ENCODE results near the gene SLC25A47. TPM values are rescaled to one million over a fixed set of nuclear protein-coding genes. Genes with fewer than 3 reads are reported as not detected.

The SLC25A47 gene
- total and polyA plus RNA-seq, 9 of the 15 experiments (the other 6 are each of a cell fraction or from before 2014, with no cell fraction given), result 0.09 to 0.23 (median 0.22) TPM; not detected in 6

GRCh38 chr14:100285021-100285912, 37.9 kb upstream of the SLC25A47 start (continued):
- no peak for TF ChIP-seq ZNF212 (CRISPR knock-in tag; IDR thresholded peaks at IDR 0.05)
- TF ChIP-seq KLF1 (tag; IDR thresholded peaks at IDR 0.05), result peak; percentile 39; the same call in 1 of the 2 replicates
- no peak for TF ChIP-seq ETS2 (tag; IDR thresholded peaks at IDR 0.05; ENCODE audit: borderline replicate concordance, poor library complexity, severe bottlenecking)
- TF ChIP-seq CTBP1 (IDR thresholded peaks at IDR 0.05; ENCODE audit: borderline replicate concordance), result peak; percentile 55; the same call in 1 of the 2 replicates
- no peak for TF ChIP-seq ZNF277 (CRISPR knock-in tag; IDR thresholded peaks at IDR 0.05; ENCODE audit: borderline replicate concordance)
- no peak for TF ChIP-seq ZFPM2 (CRISPR knock-in tag; IDR thresholded peaks at IDR 0.05)
- TF ChIP-seq ADNP (tag; IDR thresholded peaks at IDR 0.05), result no peak
- no peak for TF ChIP-seq ZBTB11 (CRISPR knock-in tag; IDR thresholded peaks at IDR 0.05)
- no peak for TF ChIP-seq THAP12 (CRISPR knock-in tag; IDR thresholded peaks at IDR 0.05)
- TF ChIP-seq ZNF668 (CRISPR knock-in tag; IDR thresholded peaks at IDR 0.05), result no peak
- peak; percentile 51; the same call in 1 of the 2 replicates for TF ChIP-seq ETV5 (CRISPR knock-in tag; IDR thresholded peaks at IDR 0.05; ENCODE audit: low read depth)
- no peak for TF ChIP-seq GTF2F1 (IDR thresholded peaks at IDR 0.05; ENCODE audit: low read depth, low read length)
- no peak for TF ChIP-seq MEF2D (tag; conservative IDR thresholded peaks at IDR 0.05; ENCODE audit: low read depth)
- no peak for TF ChIP-seq CHD4 (IDR thresholded peaks at IDR 0.05; ENCODE audit: insufficient read depth, insufficient replicate concordance, low read depth, low read length, poor library complexity, severe bottlenecking)
- no peak for TF ChIP-seq MEF2A (IDR thresholded peaks at IDR 0.05; ENCODE audit: control insufficient read depth, low read depth, low read length)
- no peak for TF ChIP-seq LEF1 (IDR thresholded peaks at IDR 0.05)
- no peak for TF ChIP-seq ZNF644 (tag; IDR thresholded peaks at IDR 0.05; ENCODE audit: low read depth)

Data from K562 (cell line).